ENCODE data around the gene GDPD3. TPM values are rescaled to one million over a fixed set of nuclear protein-coding genes. Genes with fewer than 3 reads are reported as not detected.
A peak's percentile ranks its signal among the peaks of the same experiment; 100 is the strongest.

Gene GDPD3
- total RNA-seq, 1 donor from 2014 or later: 0.50 TPM

DNA sequence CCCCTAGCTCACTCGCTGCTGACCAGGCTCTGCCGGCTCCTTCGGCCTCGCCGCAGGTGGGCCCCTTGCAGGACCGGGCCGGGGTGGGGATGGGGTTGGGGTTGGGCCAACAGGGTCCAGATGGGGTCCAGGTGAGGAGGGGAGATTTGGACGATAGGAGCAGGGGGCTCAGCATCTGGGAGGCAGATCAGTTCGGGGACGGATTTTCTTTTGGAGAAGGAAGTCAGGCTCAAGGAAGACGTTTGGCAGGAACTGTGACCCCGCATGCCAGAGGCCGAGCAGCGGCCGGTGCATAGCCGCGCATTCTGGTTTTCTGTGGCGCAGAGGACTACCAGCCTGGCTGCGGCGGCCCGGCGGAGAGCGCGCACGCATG lies 48.6 kb downstream of the GDPD3 start:
- H3K4me3 ChIP-seq (ENCODE audit: low read depth, low read length): peak overlapping the region; percentile 51
- no peak for DNase-seq (ENCODE audit: low read depth)
- H3K36me3 ChIP-seq (ENCODE audit: control insufficient read depth, insufficient read depth, low read length): peaks cover 1% of the 10 kb centered on the region
- H3K27me3 ChIP-seq (ENCODE audit: control insufficient read depth, insufficient read depth, low read length): no peaks in the 10 kb centered on the region
- TF ChIP-seq, protein P1, sequence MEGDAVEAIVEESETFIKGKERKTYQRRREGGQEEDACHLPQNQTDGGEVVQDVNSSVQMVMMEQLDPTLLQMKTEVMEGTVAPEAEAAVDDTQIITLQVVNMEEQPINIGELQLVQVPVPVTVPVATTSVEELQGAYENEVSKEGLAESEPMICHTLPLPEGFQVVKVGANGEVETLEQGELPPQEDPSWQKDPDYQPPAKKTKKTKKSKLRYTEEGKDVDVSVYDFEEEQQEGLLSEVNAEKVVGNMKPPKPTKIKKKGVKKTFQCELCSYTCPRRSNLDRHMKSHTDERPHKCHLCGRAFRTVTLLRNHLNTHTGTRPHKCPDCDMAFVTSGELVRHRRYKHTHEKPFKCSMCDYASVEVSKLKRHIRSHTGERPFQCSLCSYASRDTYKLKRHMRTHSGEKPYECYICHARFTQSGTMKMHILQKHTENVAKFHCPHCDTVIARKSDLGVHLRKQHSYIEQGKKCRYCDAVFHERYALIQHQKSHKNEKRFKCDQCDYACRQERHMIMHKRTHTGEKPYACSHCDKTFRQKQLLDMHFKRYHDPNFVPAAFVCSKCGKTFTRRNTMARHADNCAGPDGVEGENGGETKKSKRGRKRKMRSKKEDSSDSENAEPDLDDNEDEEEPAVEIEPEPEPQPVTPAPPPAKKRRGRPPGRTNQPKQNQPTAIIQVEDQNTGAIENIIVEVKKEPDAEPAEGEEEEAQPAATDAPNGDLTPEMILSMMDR (IDR thresholded peaks at IDR 0.05; ENCODE audit: insufficient read depth, low read length, poor library complexity, severe bottlenecking): no peak

DNA sequence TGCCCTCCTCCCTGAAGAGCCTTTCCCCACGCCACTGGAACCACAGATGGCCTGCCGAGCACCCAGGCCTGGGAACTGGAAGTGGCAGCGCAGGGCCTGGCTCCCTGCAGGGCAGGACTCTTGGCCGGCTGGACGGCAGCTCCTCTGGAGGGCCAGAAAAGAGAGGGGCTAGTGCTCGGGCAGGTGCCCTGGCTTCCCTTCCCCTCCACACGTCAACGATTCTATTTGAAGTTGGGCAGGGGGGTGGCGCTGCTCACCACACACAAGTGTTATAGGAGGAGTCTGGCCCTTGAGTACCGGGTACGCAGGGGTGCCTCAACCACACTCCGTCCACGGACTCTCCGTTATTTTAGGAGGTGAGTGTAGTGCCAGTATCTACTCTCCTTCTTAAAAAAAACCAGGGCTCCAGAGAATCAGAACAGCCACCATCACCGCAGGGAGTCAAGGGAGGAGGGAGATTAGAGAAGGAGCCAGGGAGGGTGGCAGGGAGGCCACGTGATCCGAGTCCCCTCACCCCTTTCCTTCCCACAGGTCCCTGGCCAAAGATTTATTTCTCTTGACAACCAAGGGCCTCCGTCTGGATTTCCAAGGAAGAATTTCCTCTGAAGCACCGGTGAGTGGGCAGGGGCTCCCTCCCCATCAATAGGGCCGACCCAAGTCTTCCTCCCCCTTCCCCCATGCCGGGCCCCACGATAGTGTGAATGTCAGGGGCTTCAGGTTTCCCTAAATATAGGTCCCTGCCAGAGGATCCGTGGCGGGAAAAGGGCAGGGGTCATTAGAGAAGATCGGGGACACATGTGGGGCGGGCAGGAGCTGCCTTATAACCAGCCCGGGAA lies 49.2 kb downstream of the GDPD3 start:
- no peak for DNase-seq (ENCODE audit: low read depth)

DNA sequence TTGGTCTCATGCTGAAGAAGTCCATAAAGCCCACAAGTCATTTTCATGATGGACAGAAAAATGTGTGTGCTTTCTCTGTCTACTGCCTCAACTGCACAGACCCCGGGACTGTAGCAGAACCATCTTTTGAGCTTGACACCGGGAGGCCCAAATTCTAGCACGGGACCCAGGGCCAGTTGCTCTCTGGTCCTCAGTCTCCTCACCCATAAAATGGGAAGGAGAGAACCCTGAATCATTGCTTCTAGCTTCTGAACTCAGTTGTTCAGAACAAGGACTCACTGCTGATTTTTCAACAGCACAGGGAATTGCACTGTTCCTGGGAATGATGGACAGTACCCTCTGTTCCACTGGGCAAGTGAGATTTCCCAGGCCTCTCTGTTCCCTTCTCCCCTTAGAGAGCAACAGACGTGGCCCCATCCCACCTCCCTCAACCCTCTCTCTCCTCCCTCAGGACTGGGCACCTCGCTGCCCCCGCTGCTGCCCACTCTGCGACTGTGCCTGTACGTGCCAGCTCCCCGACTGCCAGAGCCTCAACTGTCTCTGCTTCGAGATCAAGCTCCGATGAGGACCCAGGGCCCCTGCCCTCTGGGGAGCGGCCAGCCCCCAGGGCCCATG lies 50.0 kb downstream of the GDPD3 start:
- TF ChIP-seq, protein P1 (IDR thresholded peaks at IDR 0.05; ENCODE audit: insufficient read depth, low read length, poor library complexity, severe bottlenecking): no peak

More for the DNA sequence above, 49.2 kb downstream of the GDPD3 start:
- Histone ChIP-seq H3K27me3 (ENCODE audit: control insufficient read depth, insufficient read depth, low read length) (no peaks in the 10 kb centered on the region), H3K4me3 (ENCODE audit: low read depth, low read length) (peak overlapping the region; percentile 51), H3K36me3 (ENCODE audit: control insufficient read depth, insufficient read depth, low read length) (no peaks in the 10 kb centered on the region)
- TF ChIP-seq, protein P1 (IDR thresholded peaks at IDR 0.05; ENCODE audit: insufficient read depth, low read length, poor library complexity, severe bottlenecking): peak; percentile 32

DNA sequence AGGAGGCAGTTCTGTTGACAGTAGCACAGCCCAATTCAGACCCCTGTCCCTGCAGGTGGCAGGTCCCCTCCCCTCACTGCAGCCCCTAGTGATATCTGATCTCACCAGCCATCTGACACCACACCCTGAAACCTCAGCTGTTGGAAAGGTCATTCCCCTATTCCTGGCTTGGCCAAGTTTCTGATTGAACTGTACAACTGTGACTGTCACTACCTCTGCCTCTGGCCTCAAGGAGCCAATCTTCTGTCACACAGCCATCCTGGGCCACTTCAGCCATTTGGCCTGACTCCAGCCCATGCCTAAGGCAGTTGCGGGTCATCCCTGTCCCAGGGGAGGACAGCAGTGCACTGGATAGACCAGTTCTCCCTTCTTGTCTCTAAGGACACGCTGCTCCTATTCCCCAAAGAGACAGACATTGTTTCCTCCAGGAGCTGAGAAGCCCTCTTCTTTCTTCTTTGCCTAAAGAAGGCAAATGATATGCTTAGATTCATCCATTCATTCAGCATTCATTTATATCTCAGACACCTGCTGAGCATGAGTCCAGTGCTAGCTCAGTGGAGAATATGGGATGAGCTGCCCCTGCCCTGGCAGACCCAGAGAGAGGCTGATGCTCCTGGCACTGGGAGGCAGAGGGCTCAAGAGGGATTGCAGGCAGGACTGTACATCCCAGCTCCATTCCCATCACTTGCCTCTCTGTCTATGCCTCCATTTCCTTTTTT lies 52.3 kb downstream of the GDPD3 start:
- no peak for DNase-seq (ENCODE audit: low read depth)
- H3K27me3 ChIP-seq (ENCODE audit: control insufficient read depth, insufficient read depth, low read length): no peaks in the 10 kb centered on the region

More for the DNA sequence above, 50.0 kb downstream of the GDPD3 start:
- H3K36me3 ChIP-seq (ENCODE audit: control insufficient read depth, insufficient read depth, low read length): no peaks in the 10 kb centered on the region
- no peaks in the 10 kb centered on the region for H3K27me3 ChIP-seq (ENCODE audit: control insufficient read depth, insufficient read depth, low read length)
- no peak for DNase-seq (ENCODE audit: low read depth)
- no peak overlapping the region for H3K4me3 ChIP-seq (ENCODE audit: low read depth, low read length)

DNA sequence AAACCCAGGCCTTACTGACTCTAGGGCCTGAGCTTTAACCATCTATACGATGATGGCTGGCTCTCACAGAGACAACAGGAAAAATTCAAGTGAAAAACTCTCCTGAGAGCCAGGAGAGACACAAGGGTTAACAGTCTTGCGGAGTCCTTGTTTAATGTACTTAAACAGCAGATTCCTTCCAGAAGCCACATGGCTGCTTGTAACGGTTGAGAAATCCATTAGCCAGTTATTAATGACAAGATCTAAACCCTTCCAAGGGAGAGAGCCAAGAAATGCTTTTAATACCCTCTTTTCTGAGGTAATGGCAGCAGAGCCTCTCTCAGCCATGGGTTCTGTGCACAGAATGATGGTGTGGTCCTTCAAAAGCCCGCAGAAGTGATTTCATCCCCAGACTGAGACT lies 53.0 kb downstream of the GDPD3 start:
- no peak overlapping the region for H3K4me3 ChIP-seq (ENCODE audit: low read depth, low read length)

More for the DNA sequence above, 52.3 kb downstream of the GDPD3 start:
- no peaks in the 10 kb centered on the region for H3K36me3 ChIP-seq (ENCODE audit: control insufficient read depth, insufficient read depth, low read length)
- H3K4me3 ChIP-seq (ENCODE audit: low read depth, low read length): no peak overlapping the region
- TF ChIP-seq, protein P1 (IDR thresholded peaks at IDR 0.05; ENCODE audit: insufficient read depth, low read length, poor library complexity, severe bottlenecking): no peak

More for the DNA sequence above, 53.0 kb downstream of the GDPD3 start:
- TF ChIP-seq, protein P1 (IDR thresholded peaks at IDR 0.05; ENCODE audit: insufficient read depth, low read length, poor library complexity, severe bottlenecking): no peak
- H3K27me3 ChIP-seq (ENCODE audit: control insufficient read depth, insufficient read depth, low read length): no peaks in the 10 kb centered on the region
- H3K36me3 ChIP-seq (ENCODE audit: control insufficient read depth, insufficient read depth, low read length): no peaks in the 10 kb centered on the region
- no peak for DNase-seq (ENCODE audit: low read depth)

Data from kidney epithelial cell (primary cell).